GM12801 (cell line): Measurements from ENCODE around the gene ETHE1.

Experiments used
- CTCF ChIP-seq: IDR thresholded peaks from one replicate; pipeline ENCODE4 v1.5.1; 2011; ENCODE audit warnings: control low read depth; ENCODE audit not compliant: insufficient read length; ENCODE audit errors: extremely low read depth

ETHE1 gene

GRCh38 chr19:43569657-43570056, 42.7 kb upstream of the ETHE1 start:
- TF ChIP-seq CTCF = no peak

GRCh38 chr19:43564800-43565199, 37.8 kb upstream of the ETHE1 start:
- no peak for TF ChIP-seq CTCF

- TF ChIP-seq CTCF = no peak
These were observed 36.9 kb upstream of the ETHE1 start for GRCh38 chr19:43563816-43564457.

- no peak for TF ChIP-seq CTCF
These were observed 35.8 kb upstream of the ETHE1 start for GRCh38 chr19:43562698-43563241.

GRCh38 chr19:43562226-43562697, 35.3 kb upstream of the ETHE1 start:
- no peak for TF ChIP-seq CTCF

GRCh38 chr19:43561139-43561970, 34.4 kb upstream of the ETHE1 start:
- no peak for TF ChIP-seq CTCF

- no peak for TF ChIP-seq CTCF
These were observed 33.7 kb upstream of the ETHE1 start for GRCh38 chr19:43560687-43561086.
